SK-N-SH (cell line): ENCODE results near the gene MADCAM1. TPM values are rescaled to one million over a fixed set of nuclear protein-coding genes. Genes with fewer than 3 reads are reported as not detected.

Experiments used
- CTCF ChIA-PET: fragments of 300-600, 350-600 bp; formaldehyde crosslinking; extraction: SDS; loops from one replicate; lab custom pipeline; 2021; lab: Yijun Ruan, JAX
- POLR2A ChIA-PET: fragments of 350-600 bp; sonication (Branson Sonifier 250); formaldehyde crosslinking; extraction: SDS; loops from one replicate; lab custom pipeline; 2020; ENCODE audit warnings: antibody characterized with exemption, inconsistent platforms; lab: Yijun Ruan, JAX
- DNase-seq: peaks from one replicate; pipeline ENCODE4 v3.0.0; 2012
- H2AFZ ChIP-seq: fragments of 200-600 bp; sonication (generic); 2 replicates; pipeline ENCODE4 v1.8.1; 2016; ENCODE audit warnings: antibody characterized with exemption, mild to moderate bottlenecking, low read depth
- H3F3A ChIP-seq: fragments of 200-600 bp; sonication (generic); replicated peaks from 2 replicates; pipeline ENCODE3; 2016; ENCODE audit warnings: antibody characterized with exemption, mild to moderate bottlenecking; ENCODE audit not compliant: insufficient read depth
- H3K27ac ChIP-seq, 2 experiments: fragments of 200-500 bp in 1 of 2; fragments of 200-600 bp in 1 of 2; sonication (Bioruptor generic) in 1 of 2; sonication (generic), shearing (Covaris generic) in 1 of 2; 2 replicates each; pipeline versions ENCODE4 v1.5.1 to v1.6.1; 2014 to 2016; ENCODE audit warnings: low read depth in 2 of 2, inconsistent platforms in 1 of 2, low read length in 1 of 2, mild to moderate bottlenecking in 1 of 2, mixed read lengths in 1 of 2
- H3K27me3 ChIP-seq: fragments of 200-600 bp; sonication (generic), shearing (Covaris generic); 2 replicates; pipeline ENCODE4 v1.6.1; 2016; ENCODE audit warnings: mixed run types; ENCODE audit not compliant: insufficient read depth
- H3K36me3 ChIP-seq, 2 experiments: fragments of 200-500 bp in 1 of 2; fragments of 200-600 bp in 1 of 2; sonication (Bioruptor generic) in 1 of 2; sonication (generic) in 1 of 2; replicated peaks in 1 of 2; 2 replicates each; pipeline versions ENCODE3 to v1.5.1; 2014 to 2016; ENCODE audit warnings: low read length in 1 of 2, mild to moderate bottlenecking in 1 of 2; ENCODE audit not compliant: insufficient read depth in 2 of 2, control insufficient read depth in 1 of 2
- H3K4me1 ChIP-seq, 2 experiments: fragments of 200-500 bp in 1 of 2; fragments of 200-600 bp in 1 of 2; sonication (Bioruptor generic) in 1 of 2; sonication (generic), shearing (Covaris generic) in 1 of 2; 2 replicates each; pipeline versions ENCODE4 v1.5.1 to v1.6.1; 2014 to 2016; ENCODE audit warnings: low read depth in 1 of 2, low read length in 1 of 2, mixed run types in 1 of 2; ENCODE audit not compliant: insufficient read depth in 2 of 2, control insufficient read depth in 1 of 2
- H3K4me2 ChIP-seq: fragments of 200-600 bp; sonication (generic), shearing (Covaris generic); 2 replicates; pipeline ENCODE4 v1.6.1; 2017; ENCODE audit warnings: mixed run types
- H3K4me3 ChIP-seq, 2 experiments: fragments of 200-500 bp in 1 of 2; fragments of 200-600 bp in 1 of 2; sonication (Bioruptor generic) in 1 of 2; sonication (generic), shearing (Covaris generic) in 1 of 2; 2 replicates each; pipeline versions ENCODE4 v1.5.1 to v1.8.1; 2014 to 2016; ENCODE audit warnings: low read depth in 2 of 2, inconsistent platforms in 1 of 2, low read length in 1 of 2, mild to moderate bottlenecking in 1 of 2, mixed read lengths in 1 of 2, moderate library complexity in 1 of 2
- H3K79me2 ChIP-seq: fragments of 200-600 bp; sonication (generic); 2 replicates; pipeline ENCODE4 v1.8.1; 2017; ENCODE audit warnings: mild to moderate bottlenecking; ENCODE audit not compliant: insufficient read depth
- H3K9ac ChIP-seq: fragments of 200-600 bp; sonication (generic); 2 replicates; pipeline ENCODE4 v1.6.1; 2017; ENCODE audit warnings: mixed run types
- H3K9me2 ChIP-seq: fragments of 200-600 bp; sonication (generic); 2 replicates; pipeline ENCODE4 v1.6.1; 2017; ENCODE audit warnings: mixed run types
- H3K9me3 ChIP-seq: fragments of 200-600 bp; sonication (generic); 2 replicates; pipeline ENCODE4 v1.6.1; 2017; ENCODE audit warnings: mixed run types, mild to moderate bottlenecking, moderate library complexity
- H4K20me1 ChIP-seq: fragments of 200-600 bp; sonication (generic); 2 replicates; pipeline ENCODE4 v1.6.1; 2017; ENCODE audit warnings: mild to moderate bottlenecking, mixed run types; ENCODE audit not compliant: insufficient read depth
- CHD2 ChIP-seq: fragments of 150-350 bp; IDR thresholded peaks from 2 replicates; pipeline ENCODE4 v1.6.1; 2018; ENCODE audit warnings: low read length; ENCODE audit not compliant: partially characterized antibody
- ELF1 ChIP-seq: IDR thresholded peaks from 2 replicates; pipeline ENCODE4 v1.4.0; 2012
- EZH2phosphoT487 ChIP-seq: fragments of 200-600 bp; sonication (generic); IDR thresholded peaks from 2 replicates; pipeline ENCODE4 v1.6.1; 2017; ENCODE audit warnings: low read depth, mixed run types, mild to moderate bottlenecking, antibody characterized with exemption, moderate library complexity, borderline replicate concordance
- FOSL2 ChIP-seq: IDR thresholded peaks from 2 replicates; pipeline ENCODE4 v1.4.0; 2012; ENCODE audit warnings: low read depth, mild to moderate bottlenecking, moderate library complexity, borderline replicate concordance
- FOXM1 ChIP-seq: IDR thresholded peaks from 2 replicates; pipeline ENCODE4 v1.4.0; 2012; ENCODE audit warnings: low read depth, mild to moderate bottlenecking
- GABPA ChIP-seq: IDR thresholded peaks from 2 replicates; pipeline ENCODE4 v1.4.0; 2012; ENCODE audit warnings: low read depth, mild to moderate bottlenecking
- JUND ChIP-seq: IDR thresholded peaks from 2 replicates; pipeline ENCODE4 v1.4.0; 2012
- MAX ChIP-seq: IDR thresholded peaks from 2 replicates; pipeline ENCODE4 v1.4.0; 2012; ENCODE audit warnings: low read depth
- MXI1 ChIP-seq: IDR thresholded peaks from 2 replicates; pipeline ENCODE4 v1.6.1; 2012; ENCODE audit warnings: mild to moderate bottlenecking, low read depth, low read length, improper control_type of control experiment
- NRF1 ChIP-seq: IDR thresholded peaks from 2 replicates; pipeline ENCODE4 v1.6.1; 2012; ENCODE audit warnings: low read depth, mild to moderate bottlenecking, low read length
- PBX3 ChIP-seq: IDR thresholded peaks from 2 replicates; pipeline ENCODE4; 2012
- RFX5 ChIP-seq: IDR thresholded peaks from 2 replicates; pipeline ENCODE4 v1.6.1; 2012; ENCODE audit warnings: mild to moderate bottlenecking, improper control_type of control experiment, low read length
- SIN3A ChIP-seq: IDR thresholded peaks from 2 replicates; pipeline ENCODE4 v1.6.1; 2012; ENCODE audit warnings: low read depth, mild to moderate bottlenecking, low read length, moderate library complexity, borderline replicate concordance
- SMC3 ChIP-seq: IDR thresholded peaks from 2 replicates; pipeline ENCODE4 v1.6.1; 2012; ENCODE audit warnings: low read depth, low read length, improper control_type of control experiment
- TCF12 ChIP-seq: IDR thresholded peaks from 2 replicates; pipeline ENCODE4 v1.4.0; 2012
- TEAD4 ChIP-seq: IDR thresholded peaks from 2 replicates; pipeline ENCODE4 v1.4.0; 2012; ENCODE audit warnings: mild to moderate bottlenecking, borderline replicate concordance; ENCODE audit not compliant: insufficient read depth
- ZBTB33 ChIP-seq: IDR thresholded peaks from 2 replicates; pipeline ENCODE4 v1.4.0; 2012; ENCODE audit warnings: low read depth, borderline replicate concordance
- WGBS: methylation state at CpG from one replicate; pipeline ENCODE4 v1.1.6; 2017; ENCODE audit warnings: low lambda C conversion rate; 5-methylcytosine and 5-hydroxymethylcytosine counted together
- polyA plus RNA-seq, 3 experiments: library from polyadenylated mRNA; depleted of rRNA; stranded (reverse); fragments of >200 nt; gene quantifications; 2 replicates each; pipeline ENCODE4 v1.2.3, GENCODE V29; 2012
- TF ChIP-seq, protein P1 (sequence below): IDR thresholded peaks from 2 replicates; pipeline ENCODE4 v1.6.1; 2012; ENCODE audit warnings: mild to moderate bottlenecking, low read depth, low read length, moderate library complexity

Gene MADCAM1
- polyA plus RNA-seq, 1 of the 3 experiments (the other 2 are of a cell fraction): 0.81 TPM

DNA sequence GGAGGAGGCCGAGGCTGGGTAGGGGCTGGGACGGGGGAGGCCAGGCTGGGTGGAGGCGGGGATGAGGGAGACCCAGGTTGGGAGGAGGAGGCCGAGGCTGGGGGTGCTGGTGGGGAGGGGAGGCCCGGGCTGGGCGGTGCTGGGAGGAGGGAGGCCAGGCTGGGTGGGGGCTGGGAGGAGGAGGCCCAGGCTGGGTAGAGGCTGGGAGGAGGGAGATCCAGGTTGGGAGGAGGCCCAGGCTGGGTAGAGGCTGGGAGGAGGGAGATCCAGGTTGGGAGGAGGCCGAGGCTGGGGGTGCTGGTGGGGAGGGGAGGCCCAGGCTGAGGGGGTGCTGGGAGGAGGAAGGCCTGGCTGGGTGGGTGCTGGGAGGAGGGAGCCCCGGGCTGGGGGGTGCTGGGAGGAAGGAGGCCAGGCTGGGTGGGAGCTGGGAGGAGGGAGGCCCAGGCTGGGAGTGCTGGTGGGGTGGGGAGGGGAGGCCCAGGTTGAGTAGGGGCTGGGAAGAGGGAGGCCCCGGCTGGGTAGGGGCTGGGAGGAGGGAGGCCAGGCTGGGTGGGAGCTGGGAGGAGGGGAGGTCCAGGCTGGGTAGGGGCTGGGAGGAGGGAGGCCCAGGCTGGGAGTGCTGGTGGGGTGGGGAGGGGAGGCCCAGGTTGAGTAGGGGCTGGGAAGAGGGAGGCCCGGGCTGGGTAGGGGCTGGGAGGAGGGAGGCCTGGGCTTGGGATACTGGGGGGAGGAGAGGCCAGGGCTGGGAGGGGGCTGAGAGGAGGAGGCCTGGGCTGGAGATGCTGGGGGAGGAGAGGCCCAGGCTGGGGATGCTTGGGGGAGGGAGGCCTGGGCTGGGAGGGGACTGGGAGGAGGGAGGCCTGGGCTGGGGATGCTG, 21.7 kb downstream of the MADCAM1 start:
- no peaks in the 10 kb centered on the region for H3K27me3 ChIP-seq
- H3K36me3 ChIP-seq: peaks cover 3% of the 10 kb centered on the region in 2 experiments
- H3K4me1 ChIP-seq: no peaks in the 10 kb centered on the region
- 89% methylated on average over 10 of the region's 10 CpGs for WGBS
- H4K20me1 ChIP-seq: no peaks in the 10 kb centered on the region
- no peak overlapping the region for H3K4me2 ChIP-seq
- H3K9me3 ChIP-seq: no peaks in the 10 kb centered on the region
- H3K4me3 ChIP-seq: no peak overlapping the region
- H3K9ac ChIP-seq: no peak overlapping the region
- CTCF ChIA-PET: interaction anchor here (1.1 kb wide), 1 partner anchor 11 kb away, joined by 4 read pairs; no protein-coding TSS in a partner anchor
- no peak for DNase-seq
- H2AFZ ChIP-seq: no peak overlapping the region
- no peak for TF ChIP-seq NRF1
- TF ChIP-seq MAX: no peak
- TF ChIP-seq RFX5: no peak
- TF ChIP-seq JUND: no peak
- TF ChIP-seq EZH2phosphoT487: no peak
- no peak for TF ChIP-seq TCF12
- no peak for TF ChIP-seq FOSL2
- TF ChIP-seq SMC3: no peak
- TF ChIP-seq MXI1: no peak
- TF ChIP-seq FOXM1: no peak
- TF ChIP-seq ZBTB33: no peak
- no peak for TF ChIP-seq PBX3
- TF ChIP-seq ELF1: no peak
- TF ChIP-seq GABPA: no peak
- POLR2A ChIA-PET: no interaction called here
- H3F3A ChIP-seq: no peaks in the 10 kb centered on the region
- peaks cover 3% of the 10 kb centered on the region; the same call in 1 of the 2 replicates for H3K79me2 ChIP-seq
- H3K27ac ChIP-seq: no peak overlapping the region
- H3K9me2 ChIP-seq: no peaks in the 10 kb centered on the region

DNA sequence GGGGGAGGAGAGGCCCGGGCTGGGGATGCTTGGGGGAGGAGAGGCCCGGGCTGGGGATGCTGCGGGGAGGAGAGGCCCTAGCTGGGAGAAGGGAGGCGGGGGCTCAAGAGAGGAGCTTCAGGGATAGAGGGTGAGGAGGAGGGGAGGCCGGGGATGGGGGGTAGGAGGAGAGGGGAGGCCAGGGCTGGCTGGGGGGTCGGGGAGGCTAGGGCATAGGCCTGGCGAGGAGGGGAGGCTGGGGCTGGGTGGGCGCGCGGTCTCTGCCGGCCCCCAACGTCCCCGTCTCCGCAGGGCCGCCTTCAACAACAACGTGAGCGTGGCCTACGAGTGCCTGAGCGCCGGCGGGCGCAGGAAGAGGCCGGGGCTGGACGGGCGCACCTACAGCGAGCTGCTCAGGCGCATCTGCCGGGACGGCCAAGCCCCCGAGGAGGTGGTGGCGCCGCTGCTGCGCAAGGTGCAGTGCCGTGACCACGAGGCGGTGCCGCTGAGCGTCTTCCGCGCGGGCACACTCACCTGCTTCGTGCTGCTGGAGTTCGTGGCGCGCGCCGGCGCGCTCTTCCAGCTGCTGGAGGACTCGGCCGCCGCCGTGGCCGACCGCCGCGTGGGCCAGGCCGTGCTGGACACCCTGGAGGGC, 22.4 kb downstream of the MADCAM1 start:
- Histone ChIP-seq H3K9ac (no peak overlapping the region), H3K9me2 (no peaks in the 10 kb centered on the region), H3K36me3 (peaks cover 3% of the 10 kb centered on the region in 2 experiments), H3K27ac (no peak overlapping the region), H3K4me2 (no peak overlapping the region), H3F3A (no peaks in the 10 kb centered on the region), H3K4me3 (no peak overlapping the region), H4K20me1 (no peaks in the 10 kb centered on the region), H3K4me1 (no peaks in the 10 kb centered on the region), H3K79me2 (peaks cover 3% of the 10 kb centered on the region; the same call in 1 of the 2 replicates), H3K9me3 (no peaks in the 10 kb centered on the region), H2AFZ (no peak overlapping the region), H3K27me3 (no peaks in the 10 kb centered on the region)
- CTCF ChIA-PET: interaction anchor here (1.1 kb wide), 1 partner anchor 12 kb away, joined by 4 read pairs; no protein-coding TSS in a partner anchor
- DNase-seq: no peak
- WGBS: 94% methylated on average over 25 of the region's 58 CpGs
- POLR2A ChIA-PET: no interaction called here
- no peak for TF ChIP-seq FOSL2
- TF ChIP-seq, protein P1, sequence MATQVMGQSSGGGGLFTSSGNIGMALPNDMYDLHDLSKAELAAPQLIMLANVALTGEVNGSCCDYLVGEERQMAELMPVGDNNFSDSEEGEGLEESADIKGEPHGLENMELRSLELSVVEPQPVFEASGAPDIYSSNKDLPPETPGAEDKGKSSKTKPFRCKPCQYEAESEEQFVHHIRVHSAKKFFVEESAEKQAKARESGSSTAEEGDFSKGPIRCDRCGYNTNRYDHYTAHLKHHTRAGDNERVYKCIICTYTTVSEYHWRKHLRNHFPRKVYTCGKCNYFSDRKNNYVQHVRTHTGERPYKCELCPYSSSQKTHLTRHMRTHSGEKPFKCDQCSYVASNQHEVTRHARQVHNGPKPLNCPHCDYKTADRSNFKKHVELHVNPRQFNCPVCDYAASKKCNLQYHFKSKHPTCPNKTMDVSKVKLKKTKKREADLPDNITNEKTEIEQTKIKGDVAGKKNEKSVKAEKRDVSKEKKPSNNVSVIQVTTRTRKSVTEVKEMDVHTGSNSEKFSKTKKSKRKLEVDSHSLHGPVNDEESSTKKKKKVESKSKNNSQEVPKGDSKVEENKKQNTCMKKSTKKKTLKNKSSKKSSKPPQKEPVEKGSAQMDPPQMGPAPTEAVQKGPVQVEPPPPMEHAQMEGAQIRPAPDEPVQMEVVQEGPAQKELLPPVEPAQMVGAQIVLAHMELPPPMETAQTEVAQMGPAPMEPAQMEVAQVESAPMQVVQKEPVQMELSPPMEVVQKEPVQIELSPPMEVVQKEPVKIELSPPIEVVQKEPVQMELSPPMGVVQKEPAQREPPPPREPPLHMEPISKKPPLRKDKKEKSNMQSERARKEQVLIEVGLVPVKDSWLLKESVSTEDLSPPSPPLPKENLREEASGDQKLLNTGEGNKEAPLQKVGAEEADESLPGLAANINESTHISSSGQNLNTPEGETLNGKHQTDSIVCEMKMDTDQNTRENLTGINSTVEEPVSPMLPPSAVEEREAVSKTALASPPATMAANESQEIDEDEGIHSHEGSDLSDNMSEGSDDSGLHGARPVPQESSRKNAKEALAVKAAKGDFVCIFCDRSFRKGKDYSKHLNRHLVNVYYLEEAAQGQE: no peak
- no peak for TF ChIP-seq SIN3A
- TF ChIP-seq NRF1: no peak
- TF ChIP-seq MAX: no peak
- TF ChIP-seq TEAD4: no peak
- no peak for TF ChIP-seq FOXM1
- TF ChIP-seq CHD2: no peak
